Muscle of arm (tissue), 12 donors: Measurements from ENCODE around the gene ZNF180. TPM values are rescaled to one million over a fixed set of nuclear protein-coding genes. Genes with fewer than 3 reads are reported as not detected.
"Not testable (repeated sequence)": the region's sequence is repeated elsewhere in the genome, so short reads cannot be mapped to it uniquely, and the experiment has no call there.

Experiments
- DNase-seq: peaks from one replicate; pipeline ENCODE4 v3.0.0-alpha.2; 2013
- polyA plus RNA-seq, 12 donors: library from polyadenylated mRNA; unstranded; fragments of 120-200 nt; gene quantifications; one replicate each; pipeline ENCODE4 v1.2.1, GENCODE V29; 2013; ENCODE audit not compliant: insufficient read length in 12 of 12

Gene ZNF180
- polyA plus RNA-seq, 12 donors = 6.6 to 10.1 (median 7.7) TPM; not detected in 2

DNA sequence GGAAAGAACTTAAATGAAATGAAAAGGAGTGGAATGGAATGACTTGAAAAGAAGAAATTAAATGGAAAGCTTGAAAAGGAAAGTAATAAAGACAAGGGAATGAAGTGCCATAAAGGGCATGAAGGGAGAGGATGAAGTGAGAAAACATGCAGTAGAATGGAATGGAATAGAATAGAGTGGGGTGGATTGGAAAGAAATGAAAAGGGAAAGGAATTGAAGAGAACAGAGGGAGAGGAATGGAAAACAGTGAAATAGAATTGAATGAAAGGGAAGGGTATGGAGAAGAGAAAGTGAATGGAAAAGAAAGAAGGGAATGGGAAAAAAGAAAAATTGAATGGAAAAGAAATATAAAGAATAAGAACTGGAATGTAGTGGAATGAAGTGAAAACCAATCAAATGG is 9.2 kb upstream of the ZNF180 start:
- no peak for DNase-seq

DNA sequence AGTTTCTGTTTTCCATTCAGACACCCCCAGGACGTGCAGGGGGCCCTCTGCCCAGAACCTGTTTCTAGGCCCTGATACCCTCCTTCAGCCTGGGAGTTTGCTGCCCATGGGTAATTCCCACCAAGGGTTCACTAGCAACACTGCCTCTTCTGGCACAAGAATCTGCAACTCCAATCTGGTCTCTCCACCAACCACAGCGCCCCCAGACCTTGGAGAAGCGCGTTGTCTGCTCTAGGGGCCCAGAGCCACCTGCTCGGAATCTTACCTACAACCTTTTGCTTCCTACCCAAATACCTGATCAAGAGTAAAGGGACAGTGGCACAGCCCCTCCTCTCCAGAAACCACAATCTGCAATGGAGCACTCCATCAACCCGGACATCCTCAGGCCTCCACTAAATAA is 763 bp downstream of the ZNF180 start:
- DNase-seq = no peak

DNA sequence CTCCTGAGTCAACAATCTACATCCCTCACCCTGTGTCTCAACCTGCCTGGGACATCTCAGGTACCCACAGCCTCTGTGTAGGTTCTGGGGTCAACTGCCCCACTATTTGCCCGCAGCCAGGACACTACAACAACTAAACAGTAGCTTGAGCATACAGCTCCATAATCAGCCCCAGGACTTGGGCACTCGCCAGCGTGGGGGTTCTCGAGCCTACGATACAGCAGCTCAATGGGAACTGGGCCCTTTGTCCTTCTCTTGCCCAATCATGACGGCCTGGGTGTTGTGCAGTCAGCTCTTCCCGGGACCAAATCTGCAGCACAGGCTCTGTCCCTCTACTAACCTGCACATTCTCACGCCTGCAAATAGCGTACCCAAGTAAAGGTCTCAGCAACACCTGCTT is 1.3 kb downstream of the ZNF180 start:
- no peak for DNase-seq

DNA sequence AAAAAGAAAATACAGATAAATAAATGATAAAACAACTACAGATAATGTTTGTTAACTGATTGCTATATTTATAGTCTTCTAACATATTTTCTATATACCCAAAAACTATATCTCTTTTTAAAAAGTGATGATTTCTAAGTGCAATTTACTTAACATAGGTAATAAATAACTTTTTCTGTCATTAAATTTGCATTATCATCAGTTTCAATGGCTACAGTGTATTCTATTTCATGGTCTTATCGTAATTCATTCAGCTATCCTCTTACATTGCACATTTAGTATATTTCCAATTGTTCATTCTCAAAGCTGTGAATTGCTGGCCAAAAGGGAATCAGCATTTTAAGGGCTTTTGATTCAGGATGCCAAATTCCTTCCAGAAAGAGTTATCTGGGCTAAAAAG is 3.6 kb downstream of the ZNF180 start:
- no peak for DNase-seq

- no peak for DNase-seq
Observed at GRCh38 chr19:44476559-44477408, 23.5 kb downstream of the ZNF180 start.

GRCh38 chr19:44468730-44469129 is 31.6 kb downstream of the ZNF180 start:
- not testable (repeated sequence) for DNase-seq

GRCh38 chr19:44462600-44463286 is 37.6 kb downstream of the ZNF180 start:
- DNase-seq = not testable (repeated sequence)

GRCh38 chr19:44456016-44456415 is 44.3 kb downstream of the ZNF180 start:
- DNase-seq = not testable (repeated sequence)

DNA sequence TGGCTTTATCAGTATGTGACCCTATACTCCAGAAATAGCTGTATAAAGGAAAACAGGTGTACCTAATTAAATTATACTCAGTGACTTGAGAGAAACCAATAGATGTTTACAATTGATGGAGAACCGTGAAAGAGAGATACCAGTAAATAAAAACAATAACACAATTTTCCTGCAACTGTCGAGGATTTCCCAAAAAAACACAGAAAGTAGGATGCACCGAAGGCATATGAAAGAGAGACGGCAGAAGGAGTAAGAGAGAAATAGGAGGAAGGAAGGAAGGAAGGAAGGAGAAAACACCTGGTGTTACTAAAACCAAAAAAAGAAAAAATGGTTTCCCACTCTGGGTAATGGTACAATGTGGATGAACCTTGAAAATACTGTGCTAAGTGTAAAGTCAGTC is 45.2 kb downstream of the ZNF180 start:
- DNase-seq = no peak

DNA sequence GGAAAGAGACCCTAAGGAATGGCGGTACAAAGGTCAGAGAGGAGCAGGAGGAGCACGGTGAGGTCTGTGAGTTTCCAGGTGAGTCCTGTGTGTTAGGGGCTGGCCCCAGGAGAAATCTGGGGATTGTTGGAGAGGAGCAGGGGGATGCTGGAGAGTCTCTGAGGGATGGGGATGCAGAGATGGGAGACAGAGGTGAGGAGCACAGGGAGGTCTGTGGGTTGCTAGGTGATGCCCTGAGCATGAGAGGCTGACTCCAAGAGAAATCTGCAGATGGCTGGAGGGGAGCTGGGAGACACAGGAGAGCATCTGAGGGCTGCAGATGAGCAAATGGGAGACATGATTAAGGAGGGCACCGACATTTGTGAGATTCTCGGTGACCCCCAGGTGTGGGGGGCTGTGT is 48.0 kb downstream of the ZNF180 start:
- no peak for DNase-seq

- DNase-seq = no peak
Observed at GRCh38 chr19:44451687-44452086, 48.6 kb downstream of the ZNF180 start.

DNA sequence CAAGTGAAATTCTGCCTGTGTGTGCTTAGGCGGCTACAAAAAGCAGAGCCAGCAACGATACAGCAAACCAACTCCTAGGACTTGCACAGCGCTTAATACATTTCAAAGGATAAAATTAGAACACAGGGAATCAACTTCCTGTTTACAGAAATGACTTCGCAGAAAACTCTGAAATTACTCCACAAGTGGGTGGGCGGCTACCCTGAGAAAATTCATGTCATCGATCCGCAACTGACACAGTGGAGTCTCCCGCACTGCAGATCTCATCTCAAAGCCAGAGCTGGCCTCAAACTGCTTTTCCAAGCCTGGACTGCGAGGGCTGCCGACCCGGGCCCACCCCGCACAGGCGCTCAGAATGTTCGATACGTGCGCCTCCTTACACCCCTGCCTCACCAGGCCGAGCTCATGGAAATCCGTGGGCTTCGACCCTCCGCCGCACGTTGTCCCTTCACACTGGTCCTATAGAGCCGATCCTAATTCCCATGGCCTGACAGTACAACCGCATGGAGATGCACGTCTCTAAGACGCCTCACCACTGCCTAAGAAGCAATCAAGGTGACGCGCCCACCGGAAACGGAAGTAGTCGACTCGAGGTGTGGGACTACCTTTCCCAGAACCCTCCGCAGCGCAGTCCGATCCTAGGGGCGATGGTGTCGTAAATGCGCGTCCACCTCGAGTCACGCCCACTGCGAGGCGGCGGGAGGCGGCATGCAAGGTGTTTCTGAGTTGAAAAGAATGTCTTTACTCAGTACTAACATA is 52.2 kb downstream of the ZNF180 start, which contains the start of gene ZNF229:
ZNF229 (minus strand) TSS at position 557 of the 759 bp plus-strand sequence. CDS start 5,625 bp downstream, outside the sequence.
- DNase-seq = peak; percentile 84

DNA sequence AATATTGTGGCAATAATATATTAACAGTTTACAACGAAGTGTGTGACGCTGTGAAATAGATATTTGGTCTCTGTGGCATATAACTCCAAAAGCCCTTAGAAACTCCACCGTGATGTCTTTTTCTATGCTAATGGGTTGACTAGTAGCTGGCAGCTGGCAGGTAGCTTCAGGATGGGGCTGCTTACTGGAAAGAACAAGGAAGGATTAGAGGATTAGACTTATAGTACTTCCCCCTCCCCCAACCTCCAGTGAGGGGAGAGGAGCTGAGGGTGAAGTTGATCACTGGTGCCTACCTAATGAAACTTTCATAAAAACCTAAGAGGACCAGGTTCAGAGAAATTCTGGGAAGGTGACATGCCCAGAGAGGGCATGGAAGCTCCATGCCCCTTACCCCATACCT is 61.9 kb downstream of the ZNF180 start:
- no peak for DNase-seq

- DNase-seq = no peak
Observed at GRCh38 chr19:44435441-44435840, 64.9 kb downstream of the ZNF180 start.

GRCh38 chr19:44430956-44431355 is 69.4 kb downstream of the ZNF180 start:
- DNase-seq = no peak

Other genes starting within 250 kb of the ZNF180 start
- 10 to 100 TPM in 1 of 12 donors, 1 to 10 TPM in 10, not detected in 1; 2.3 to 14.5 (median 3.2) TPM for gene ZNF233, start 240.6 kb downstream of the ZNF180 start, polyA plus RNA-seq
- gene ZNF235, start 195.5 kb downstream of the ZNF180 start, polyA plus RNA-seq = 1 to 10 TPM in 10 of 12 donors, not detected in 2; 5.4 to 9.2 (median 6.4) TPM
- 1 to 10 TPM in 11 of 12 donors, not detected in 1; 3.1 to 8.9 (median 6.2) TPM for gene ZNF112, start 143.8 kb downstream of the ZNF180 start, polyA plus RNA-seq
- gene ZNF285, start 98.9 kb downstream of the ZNF180 start, polyA plus RNA-seq = 1 to 10 TPM in 11 of 12 donors, not detected in 1; 3.6 to 9.8 (median 7.1) TPM
- gene ZNF229, start 52.0 kb downstream of the ZNF180 start, polyA plus RNA-seq = 1 to 10 TPM in 11 of 12 donors, not detected in 1; 5.5 to 8.6 (median 6.3) TPM
- gene CEACAM20, start 29.2 kb upstream of the ZNF180 start, polyA plus RNA-seq = not detected
- not detected for gene IGSF23, start 113.0 kb upstream of the ZNF180 start, polyA plus RNA-seq
- gene PVR, start 143.4 kb upstream of the ZNF180 start, polyA plus RNA-seq = 10 to 100 TPM in 11 of 12 donors, not detected in 1; 19.4 to 28.7 (median 21.1) TPM
- 10 to 100 TPM in 3 of 12 donors, 1 to 10 TPM in 8, not detected in 1; 4.4 to 13.3 (median 8.3) TPM for gene CEACAM19, start 171.0 kb upstream of the ZNF180 start, polyA plus RNA-seq
- under 1 TPM in 9 of 12 donors, not detected in 3; 0.26 to 0.89 (median 0.53) TPM for gene CEACAM16, start 198.6 kb upstream of the ZNF180 start, polyA plus RNA-seq
- gene BCL3, start 248.2 kb upstream of the ZNF180 start, polyA plus RNA-seq = 10 to 100 TPM in 5 of 12 donors, 1 to 10 TPM in 6, not detected in 1; 8.4 to 25.4 (median 9.6) TPM